HG03354 (cell line): ENCODE results near the gene MOSMO.
"Not testable (repeated sequence)": the region's sequence is repeated elsewhere in the genome, so short reads cannot be mapped to it uniquely, and the experiment has no call there.

Experiments used
- ATAC-seq: cut with Tn5 transposase; IDR thresholded peaks from one replicate; pipeline ENCODE4 v1.9.1; 2021; ENCODE audit warnings: mild to moderate bottlenecking; ENCODE audit not compliant: unreplicated experiment, poor library complexity, severe bottlenecking

The MOSMO gene

DNA sequence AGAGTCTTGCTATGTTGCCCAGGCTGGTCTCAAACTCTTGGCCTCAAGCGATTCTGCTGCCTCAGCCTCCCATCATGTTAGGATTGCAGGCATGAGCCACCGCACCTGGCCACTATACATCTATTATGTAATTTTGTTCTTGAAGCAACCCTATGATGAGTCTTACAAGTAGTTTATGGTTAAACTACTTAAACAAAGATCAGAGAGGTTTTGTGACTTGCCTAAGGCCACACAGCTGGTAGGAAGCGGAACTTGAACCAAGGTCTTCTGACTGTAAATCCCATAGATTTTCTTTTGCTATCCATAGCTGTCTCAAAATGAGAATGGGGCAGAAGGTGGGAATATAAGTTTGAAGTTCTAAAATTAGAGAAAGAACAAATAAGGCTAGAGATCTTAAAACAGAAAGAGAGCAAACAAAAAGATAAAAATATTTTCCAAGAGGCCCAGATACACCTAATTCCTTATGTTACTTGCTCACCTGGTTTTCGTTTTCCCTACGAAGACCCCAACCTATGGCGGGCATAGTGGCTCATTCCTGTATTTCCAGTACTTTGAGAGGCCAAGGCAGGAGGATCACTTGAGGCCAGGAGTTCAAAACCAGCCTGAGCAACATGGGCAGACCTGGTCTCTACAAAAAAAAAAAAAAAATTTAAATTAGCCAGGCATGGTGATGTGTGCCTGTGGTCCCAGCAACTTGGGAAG, 116.8 kb downstream of the MOSMO start:
- ATAC-seq: no peak

DNA sequence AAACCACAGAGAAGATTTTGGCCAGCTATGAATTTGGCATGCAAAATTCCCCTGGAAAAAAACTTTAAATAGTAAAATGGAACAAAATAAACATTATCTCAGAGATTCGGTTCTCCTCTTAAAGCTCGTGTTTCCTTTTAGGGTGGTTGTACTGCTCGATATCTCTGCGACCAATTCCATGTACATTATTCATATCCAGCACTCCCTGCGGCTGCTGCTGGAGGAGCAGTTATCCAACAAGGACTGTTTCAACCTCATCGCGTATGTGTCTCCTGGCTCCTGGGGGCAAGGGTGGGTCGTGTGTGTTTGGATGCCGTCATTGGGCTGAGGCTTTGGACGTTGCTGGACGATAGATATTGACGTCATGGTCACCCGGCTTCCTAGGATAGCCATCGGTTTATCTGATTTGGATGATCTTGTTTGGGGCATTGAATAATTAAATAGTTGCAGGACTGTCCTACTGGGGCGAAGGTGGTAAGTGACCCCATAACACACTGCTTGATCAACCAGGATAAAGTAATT, 118.2 kb downstream of the MOSMO start:
- no peak for ATAC-seq

DNA sequence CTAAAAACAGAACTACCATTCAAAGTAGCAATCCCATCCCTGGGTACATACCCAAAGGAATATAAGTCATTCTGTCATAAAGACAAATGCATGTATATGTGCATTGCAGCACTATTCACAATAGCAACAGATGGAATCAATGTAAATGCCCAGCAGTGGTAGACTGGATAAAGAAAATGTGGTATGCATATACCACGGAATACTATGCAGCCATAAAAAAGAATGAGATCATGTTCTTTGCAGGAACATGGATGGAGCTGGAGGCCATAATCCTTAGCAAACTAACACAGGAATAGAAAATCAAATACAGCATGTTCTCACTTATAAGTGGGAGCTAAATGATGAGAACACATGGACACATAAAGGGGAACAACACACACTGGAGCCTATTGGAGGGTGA, 120.6 kb downstream of the MOSMO start:
- ATAC-seq: not testable (repeated sequence)

DNA sequence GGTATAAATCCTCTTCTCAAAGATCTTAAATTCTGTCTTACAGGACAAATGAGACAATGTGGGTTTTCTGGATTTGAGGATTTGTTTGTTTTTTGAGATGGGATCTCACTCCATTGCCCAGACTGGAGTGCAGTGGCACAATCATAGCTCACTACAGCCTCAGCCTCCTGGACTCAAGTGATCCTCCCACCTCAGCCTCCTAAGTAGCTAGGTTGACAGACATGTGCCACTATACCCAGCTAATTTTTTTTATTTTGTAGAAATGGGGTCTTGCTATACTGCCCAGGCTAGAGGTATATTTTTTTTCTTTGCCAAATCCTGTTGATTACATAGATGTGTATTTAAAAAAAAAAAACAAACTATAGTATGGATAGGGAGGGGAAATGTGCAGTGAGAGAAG, 122.6 kb downstream of the MOSMO start:
- ATAC-seq: no peak

DNA sequence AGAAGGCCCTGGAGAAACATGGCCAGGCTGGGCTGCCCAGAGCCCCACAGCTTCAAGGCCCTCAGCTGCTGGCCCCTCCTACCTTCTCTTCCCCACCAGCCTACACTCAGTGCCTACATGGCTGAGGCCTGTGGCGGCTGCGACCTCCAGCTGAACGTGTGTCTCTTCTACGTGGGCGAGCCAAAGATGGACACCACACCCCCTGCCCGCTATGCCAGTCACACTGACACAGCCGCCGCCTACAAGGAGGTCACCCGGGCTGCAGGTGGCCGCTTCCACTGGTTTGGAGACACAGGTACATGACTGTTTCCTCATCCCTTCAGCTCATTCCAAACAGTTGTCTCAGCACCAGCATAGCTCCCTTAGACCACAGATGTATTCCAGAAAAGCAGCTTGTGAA, 124.9 kb downstream of the MOSMO start:
- no peak for ATAC-seq
